GM18520 (cell line): ENCODE measurements around the gene ARNT2.

Experiments used
- ATAC-seq: cut with Tn5 transposase; IDR thresholded peaks from one replicate; pipeline ENCODE4 v1.9.1; 2021; ENCODE audit not compliant: unreplicated experiment

Gene ARNT2

DNA sequence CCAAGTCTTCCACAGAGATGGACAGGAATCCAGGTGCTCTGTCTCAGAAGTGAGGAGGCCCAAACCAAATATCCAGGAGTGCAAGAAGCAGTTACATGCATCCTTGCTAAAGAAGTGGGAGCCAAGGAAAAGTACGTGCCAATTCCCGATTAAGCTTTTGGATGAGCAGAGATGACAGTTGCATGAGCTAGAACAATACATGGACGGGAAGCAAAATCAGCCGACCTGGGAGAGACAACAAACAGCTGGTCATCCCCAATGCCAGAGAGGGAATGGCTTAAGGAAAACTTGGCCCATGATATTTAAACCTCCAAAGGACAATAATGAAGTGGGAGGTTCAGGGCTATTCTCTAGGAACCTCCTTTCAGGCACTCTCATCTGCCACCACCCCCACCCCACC is 204.9 kb downstream of the ARNT2 start:
- ATAC-seq = no peak

DNA sequence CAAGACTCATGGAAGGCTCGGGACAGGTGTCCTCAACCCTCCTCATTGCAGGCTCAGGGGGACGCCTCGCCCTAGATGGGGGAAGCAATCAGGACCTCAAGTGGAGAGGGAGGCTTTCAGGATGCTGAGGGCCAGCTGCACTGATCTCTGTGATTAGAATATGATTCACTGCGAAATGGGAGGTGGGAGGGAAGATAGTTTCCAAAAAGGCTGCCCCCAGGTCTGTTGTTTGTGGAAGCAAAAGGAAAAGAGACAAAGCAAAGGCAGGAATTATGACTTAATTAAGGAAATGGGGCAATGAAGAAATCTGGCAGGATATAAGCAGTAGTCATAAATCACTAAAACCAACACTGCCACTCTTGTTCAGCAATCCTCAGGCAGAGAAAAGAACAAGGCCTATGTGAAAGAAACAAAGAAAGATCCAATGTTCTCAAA is 205.3 kb downstream of the ARNT2 start:
- ATAC-seq = no peak

DNA sequence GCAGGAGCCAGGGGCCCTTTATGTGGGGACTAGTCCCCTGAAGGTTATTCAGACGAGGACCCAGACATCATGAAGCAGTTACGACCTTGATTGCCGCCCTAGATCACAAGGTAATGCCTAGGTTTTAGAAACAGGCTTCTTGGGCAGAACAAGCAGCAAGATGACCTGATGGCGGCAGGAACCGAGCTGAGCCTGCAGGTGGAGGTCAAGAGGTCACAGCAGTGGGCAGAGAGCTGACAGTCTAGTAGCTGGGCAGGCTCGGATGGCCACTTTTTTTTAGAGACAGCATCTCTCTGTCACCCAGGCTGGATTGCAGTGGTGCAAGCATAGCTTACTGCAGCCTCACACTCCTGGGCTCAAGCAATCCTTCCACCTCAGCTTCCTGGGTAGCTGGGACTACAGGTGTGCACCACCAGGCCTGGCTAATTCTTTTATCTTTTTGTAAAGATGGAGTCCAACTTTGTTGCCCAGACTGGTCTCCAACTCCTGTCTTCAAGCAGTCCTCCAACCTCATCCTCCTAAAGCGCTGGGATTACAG is 207.4 kb downstream of the ARNT2 start:
- no peak for ATAC-seq

DNA sequence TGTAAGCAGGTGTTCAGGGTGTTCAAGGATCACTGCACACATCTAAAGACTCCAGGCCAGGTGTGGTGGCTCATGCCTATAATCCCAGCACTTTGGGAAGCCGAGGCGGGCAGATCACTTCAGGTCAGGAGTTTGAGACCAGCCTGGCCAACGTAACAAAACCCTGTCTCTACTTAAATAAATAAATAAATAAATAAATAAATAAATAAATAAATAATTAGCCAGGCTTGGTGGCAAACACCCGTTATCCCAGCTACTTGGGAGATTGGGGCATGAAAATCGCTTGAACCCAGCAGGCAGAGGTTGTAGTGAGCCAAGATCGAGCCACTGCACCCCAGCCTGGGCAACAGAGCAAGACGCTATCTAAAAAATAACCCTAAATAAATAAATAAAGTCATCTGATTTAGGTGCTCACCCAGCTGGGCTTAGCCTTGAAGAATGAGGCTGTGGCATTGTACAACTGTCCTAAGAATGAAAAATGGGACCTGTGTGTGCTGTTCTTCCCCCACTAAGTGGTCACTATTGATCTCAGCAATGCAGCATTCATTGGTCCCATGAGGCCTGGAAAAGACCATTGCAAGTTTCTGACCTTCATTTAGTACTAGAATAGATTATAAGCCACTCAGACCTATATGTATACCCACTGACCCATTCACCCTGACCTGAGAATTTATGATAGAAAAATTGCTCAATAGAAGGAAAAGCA is 208.1 kb downstream of the ARNT2 start:
- ATAC-seq = no peak

DNA sequence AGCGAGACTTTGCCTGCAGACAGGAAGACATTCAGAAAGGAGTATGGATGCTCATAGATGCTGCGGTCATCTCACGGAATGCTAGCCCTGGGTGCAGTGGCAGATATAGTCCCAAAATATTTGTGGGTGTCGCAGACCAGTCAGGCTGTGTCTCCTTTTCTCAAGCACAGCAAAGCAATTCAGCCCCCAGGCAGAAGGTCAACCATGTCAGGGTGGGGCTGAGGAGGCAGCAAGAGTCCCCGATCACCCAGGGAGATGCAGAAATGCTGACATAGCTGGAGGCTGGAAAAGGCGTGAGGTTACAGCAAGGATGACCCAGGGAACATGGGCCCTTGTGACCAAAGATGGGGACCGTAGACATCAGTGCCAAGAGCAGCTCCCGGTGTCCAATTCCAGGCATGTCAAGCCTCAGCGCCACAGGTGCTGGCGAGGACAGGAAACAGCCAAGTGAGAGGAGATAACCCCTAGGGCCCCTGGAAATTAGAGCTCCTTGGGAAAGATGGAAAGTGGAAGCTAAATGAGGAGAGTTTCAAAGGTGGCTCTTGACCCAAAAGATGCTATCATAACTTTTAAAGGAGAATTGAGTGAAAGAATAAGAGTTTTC is 209.7 kb downstream of the ARNT2 start:
- no peak for ATAC-seq

DNA sequence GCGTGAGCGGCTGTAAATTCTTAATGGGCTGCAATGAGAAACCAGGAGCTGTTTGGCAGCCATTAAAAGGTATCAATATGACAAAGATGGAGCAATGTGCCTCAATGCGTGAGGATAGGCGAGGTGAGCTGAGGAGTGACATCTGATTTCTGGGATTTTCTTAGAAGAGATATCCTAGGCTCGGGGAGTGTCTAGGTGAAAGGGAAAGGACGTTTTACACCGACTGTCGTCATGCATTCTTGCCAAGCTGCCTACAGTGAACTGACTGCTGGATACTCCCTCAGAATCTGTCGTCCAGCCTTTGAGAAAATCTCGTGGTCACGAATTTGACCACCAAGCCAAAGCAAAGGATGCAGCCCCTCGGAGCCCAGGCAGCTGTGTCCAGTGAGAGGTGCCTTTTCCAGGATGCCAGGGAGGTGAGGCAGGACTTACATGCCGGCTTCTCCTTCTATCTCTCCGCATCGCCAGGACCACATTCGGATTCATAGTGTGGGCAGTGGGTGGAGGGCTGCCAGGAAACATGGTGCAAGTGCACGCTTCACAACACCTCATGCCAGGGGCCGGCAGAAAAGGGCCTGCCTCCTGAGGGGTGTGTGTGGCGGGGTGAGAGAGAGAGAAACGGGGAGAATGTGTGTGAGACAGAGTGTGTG is 210.7 kb downstream of the ARNT2 start:
- no peak for ATAC-seq

DNA sequence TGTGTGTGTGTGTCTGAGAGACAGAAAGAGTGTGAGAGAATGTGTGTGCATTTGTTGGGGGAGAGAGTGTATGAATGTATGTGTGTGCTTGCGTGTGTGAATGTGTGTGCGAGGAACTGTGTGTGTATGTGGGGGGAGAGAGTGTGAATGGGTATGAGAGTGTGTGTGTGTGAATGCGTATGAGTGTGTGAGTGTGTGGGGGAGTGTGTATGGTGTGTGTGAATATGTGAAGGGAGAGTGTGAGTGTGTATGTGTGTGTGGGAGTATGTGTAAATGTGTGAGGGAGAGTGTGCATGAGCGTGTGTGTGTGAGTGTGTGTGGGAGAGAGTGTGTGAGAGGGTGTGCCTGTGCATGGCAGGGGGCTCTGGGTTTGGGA is 211.2 kb downstream of the ARNT2 start:
- ATAC-seq = no peak

DNA sequence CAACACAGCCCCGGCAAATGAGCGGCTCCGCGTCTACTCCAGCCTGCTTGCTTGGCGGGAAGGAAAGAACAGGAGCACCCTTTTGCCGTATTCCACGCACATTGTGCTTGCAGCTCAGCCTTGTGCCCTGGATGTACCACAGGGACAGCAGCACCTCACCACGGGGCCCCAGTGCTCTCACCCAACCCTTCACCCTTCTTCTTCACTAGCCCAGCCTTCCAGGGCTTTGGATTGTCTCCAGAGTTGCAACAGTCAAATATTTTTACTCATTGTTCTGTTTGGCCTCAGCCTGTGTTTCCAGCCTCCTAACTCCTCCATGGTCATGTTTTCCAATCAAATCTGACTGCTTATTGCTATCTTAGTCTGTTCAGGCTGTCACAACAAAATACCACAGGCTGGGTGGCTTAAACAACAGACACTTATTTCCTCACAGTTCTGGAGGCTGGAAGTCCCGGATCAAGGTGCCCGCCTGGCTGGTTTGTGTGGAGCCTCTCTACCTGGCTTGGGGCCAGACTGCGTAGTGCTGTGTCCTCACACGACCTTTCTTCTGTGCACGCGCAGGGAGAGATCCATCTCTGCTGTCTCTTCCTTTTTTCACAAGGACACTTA is 211.7 kb downstream of the ARNT2 start:
- ATAC-seq = no peak

DNA sequence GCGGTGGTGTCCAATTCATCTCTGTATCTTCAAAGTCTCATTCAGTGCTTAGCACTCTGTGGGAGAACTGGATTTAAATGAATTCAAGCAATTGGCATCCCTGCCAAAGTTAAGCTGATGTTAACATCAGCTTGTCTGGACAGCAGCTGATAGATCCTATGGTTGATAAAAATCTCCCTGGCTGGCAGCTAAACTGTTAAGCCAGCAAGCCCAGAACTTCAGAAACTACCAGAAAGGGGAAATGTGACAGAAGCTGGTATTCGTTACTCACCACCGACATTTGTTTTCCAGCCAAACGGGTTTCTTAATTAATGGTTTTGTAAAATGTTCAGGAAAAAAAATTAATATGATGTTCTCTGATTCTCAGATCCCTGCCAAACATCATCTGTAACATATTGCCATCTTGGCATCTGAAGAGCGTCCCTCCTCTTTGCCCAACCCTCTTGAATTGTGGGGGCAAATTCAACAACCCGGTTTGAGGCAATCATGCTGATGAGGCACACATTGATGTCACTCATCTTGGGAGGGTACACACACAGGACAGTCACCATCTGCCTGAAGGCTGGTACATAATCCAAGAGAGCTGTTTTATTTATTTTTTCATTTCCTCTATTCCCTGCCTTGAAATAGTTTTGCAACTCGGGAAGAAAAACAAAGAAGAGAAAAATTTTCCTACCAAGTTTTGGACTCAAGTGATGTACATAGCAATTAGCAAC is 214.7 kb downstream of the ARNT2 start:
- no peak for ATAC-seq

DNA sequence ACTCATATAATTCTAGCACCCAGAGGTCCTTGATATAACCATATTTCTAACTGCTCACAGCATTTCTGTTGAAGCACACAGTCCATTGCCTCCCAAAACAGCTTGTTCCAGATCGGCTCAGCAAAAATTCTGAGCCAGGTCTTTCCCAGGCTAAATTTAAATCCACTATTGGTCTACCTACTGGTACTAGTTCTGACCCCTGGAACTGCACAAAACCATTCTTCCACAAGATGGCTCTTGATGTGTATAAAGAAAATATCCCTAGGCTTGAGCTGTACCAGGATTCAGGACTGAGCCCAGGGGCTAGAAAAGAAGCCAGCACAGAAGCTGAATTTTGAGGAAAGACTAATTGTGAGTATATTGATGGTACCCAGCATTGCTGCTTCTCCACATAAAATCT is 215.5 kb downstream of the ARNT2 start:
- no peak for ATAC-seq

DNA sequence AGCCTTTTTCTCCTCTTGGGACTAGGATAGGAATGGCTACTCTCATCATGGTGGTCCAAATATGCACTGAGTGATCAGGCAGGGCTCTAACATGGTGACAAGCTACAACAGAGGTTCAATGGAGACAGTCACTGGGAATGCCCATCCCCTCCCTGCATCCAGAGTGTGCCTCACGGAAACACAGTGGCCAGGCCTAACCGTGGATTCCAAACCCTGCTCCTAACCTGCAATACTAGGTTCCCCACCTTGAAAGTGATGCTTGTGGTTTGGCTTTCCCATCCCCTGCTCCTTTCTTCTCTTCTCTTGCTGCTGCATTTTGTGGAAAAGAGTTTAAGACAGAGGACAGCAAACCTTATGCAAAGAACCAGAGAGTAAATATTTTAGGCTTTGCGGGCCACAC is 216.0 kb downstream of the ARNT2 start:
- ATAC-seq = no peak

DNA sequence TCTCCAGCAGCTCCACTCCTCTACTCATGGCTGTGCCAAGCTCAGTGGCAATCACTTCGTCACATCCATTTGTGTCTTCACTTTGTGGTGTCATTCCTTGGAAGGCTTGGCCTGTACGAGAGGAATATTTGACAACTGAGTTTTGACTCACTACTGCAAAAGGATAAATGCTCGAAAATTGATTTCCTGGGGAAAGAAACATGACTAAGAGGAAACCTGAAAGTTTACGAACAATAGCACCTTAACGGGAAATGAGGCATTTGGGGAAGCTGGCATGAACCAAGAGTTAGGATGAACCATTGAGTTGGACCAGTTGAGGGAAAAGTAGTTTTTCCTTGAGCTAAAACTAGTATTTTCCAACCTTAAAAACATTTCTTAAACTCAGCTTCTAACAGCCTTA is 216.7 kb downstream of the ARNT2 start:
- no peak for ATAC-seq

DNA sequence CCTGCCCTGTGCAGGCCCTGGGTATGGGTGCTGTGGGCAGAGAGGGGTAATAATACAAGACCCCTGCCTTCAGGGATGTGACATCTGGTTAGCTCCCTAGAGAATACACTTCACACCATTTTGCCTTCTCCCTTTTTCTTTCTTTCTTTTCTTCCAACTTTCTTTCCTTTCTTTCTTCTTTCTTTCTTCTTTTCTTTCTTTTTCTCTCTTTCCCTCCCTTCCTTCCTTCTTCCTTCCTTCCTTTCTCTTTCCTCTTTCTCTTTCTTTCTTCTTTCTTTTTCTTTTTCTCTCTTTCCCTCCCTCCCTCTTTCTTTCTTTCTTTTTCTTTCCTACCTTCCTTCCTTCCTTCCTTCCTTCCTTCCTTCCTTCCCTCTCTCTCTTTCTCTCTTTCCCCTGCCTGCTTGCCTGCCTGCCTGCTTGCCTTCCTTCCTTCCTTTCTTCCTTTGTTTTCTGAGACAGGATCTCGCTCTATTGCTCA is 222.5 kb downstream of the ARNT2 start:
- ATAC-seq = no peak

DNA sequence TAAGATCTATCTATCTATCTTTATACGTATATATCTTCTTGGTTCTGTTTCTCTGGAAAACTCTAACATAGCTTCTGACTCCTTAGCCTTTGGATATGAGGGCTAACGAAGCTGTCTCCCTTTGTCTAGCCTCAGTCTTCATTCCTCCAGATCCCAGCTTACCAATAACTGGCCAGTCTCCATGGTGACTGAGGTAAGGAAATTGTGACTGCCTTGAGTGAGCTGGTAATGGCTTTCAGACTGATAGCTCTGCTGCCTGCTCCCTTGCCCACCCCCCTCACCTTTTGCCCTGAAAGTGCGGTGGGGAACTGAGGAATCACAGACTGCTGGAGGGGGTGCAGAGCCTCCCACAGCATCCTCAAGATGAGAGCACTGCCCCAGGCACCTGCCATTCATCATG is 225.2 kb downstream of the ARNT2 start:
- no peak for ATAC-seq

DNA sequence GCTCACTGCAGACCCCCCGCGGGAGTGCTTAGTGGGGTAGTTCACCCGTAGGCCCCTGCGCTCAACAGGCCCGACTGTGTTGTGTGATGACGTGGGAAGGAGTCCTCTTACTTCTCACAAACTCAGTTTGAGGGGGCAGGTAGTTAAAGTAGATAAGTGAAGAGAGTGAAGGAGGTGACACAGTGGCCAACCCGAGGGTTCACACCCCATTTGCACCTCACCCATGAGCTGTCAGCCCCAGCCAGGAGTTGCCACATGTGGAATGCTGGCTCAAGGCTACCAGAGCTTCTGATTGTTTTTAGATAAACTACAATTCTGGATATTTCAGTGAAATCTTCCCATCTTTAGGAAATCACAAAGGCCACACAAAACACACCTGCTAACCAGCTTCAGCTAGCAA is 226.8 kb downstream of the ARNT2 start:
- ATAC-seq = no peak

DNA sequence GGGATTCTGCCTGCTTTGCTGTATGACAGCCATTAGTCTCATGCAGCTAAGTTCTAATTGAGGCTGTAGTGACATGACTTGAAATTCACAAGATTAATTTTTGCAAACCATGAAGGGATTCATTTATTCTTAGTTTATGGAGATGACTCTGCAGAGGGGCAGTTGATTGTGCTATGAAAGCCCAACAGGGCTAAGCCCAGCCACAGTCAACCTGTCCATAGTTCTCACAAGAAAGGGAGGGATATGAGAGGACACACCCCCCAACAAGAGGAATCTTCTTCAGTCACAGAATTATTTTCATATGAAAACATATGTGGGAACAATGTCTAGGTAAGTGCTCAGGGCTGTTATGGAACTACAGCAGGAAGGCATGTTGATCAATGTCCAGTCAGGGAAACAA is 229.0 kb downstream of the ARNT2 start:
- no peak for ATAC-seq

DNA sequence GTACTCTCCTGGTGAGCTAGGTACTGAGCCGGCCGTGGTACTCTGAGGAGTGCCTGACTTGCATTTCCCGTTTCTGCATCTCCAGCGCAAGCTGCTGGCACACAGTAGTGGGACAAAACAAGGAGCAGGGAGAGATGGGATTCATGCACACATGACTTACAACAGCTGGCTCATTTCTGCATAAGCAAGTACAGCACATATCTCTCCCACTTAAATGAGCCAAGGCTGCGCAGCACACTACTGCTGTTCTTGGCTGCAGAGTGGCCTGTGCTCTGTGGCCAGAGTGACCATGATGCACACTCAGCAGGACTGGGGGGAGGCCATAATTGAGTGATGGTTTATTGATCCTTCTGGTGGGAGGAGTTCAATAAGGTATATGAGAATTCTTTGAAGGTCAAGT is 231.8 kb downstream of the ARNT2 start:
- ATAC-seq = no peak

DNA sequence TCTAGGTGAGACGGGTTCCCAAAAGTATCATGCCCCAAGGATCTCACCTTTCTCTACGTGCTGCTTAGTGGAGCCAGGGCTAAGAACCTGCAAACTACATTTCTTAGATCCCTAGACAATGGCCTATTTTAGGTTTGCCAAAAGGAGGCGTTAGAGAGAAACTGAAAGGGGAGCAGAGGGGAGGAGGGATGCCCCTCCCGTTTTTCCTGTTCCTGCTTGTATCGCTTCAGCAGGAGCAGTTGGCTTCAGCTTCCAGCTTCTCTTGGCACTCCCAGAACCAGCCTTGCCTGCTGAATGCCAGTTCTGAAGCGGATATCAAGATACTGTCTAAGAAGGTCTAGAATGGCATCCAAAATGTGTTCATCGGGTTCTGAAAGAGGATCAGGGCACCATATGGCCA is 232.5 kb downstream of the ARNT2 start:
- no peak for ATAC-seq

DNA sequence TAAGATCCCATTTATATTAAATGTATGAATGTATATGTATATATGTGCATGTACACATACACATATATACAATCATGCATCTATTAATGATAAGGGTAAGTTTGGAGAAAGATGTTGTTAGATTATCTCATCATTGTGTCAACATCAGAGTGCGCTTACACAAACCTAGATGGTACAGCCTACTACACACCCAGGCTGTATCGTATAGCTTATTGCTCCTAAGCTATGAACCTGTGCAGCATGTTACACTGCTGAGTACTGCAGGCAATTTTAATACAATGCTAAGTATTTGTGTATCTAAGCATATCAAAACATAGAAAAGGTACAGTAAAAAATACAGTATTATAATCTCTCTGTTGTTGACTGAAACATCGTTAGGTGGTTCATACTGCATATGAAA is 233.6 kb downstream of the ARNT2 start:
- ATAC-seq = no peak

DNA sequence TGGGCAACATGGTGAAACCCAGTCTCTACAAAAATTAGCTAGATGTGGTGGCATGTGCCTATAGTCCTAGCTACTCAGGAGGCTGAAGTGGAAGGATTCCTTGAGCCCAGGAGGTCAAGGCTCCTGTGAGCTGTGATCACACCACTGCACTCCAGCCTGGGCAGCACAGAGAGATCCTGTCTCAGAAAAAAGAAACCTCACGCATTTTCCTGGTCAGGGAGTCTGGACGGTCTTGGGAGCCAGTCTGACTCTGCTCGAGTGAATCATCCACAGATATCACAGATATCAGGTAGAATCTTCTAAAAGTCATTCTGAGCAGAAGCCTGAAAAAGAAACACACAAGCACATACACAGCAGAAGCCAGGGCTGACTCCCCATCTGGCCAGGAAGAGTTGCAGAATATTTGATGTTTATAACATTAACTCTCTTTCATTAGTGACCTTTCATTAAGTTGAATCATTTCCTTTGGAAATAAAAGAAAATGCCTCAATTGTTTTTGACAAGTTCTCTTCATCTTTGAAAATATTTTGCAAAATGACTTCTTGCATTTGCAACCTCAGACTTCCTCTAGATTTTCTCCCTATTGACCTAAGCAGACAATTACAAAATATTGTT is 234.5 kb downstream of the ARNT2 start:
- ATAC-seq = no peak

DNA sequence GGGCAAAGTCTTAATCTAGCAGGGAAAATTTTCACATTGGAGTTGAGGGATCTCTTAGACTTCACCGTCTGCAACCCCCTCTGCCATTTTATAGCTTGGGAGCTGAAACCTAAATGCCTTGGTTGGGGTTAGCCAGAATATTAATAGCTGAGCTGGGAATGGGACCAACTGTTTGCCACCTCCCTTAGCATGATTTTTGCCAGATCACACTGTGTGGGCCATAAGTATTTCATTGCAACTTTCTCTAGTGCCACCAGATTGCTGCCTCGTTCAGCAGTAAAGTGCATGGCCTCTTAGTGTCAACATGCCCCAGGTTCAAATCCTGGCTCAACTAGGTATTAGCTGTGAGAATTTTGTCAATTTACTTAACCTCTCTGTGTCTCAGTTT is 235.0 kb downstream of the ARNT2 start:
- no peak for ATAC-seq
